Measurements from ENCODE around the gene NOP9.

NOP9 gene

GRCh38 chr14:24281636-24282035, 18.0 kb upstream of the NOP9 start:
- no peak for DNase-seq
- Histone ChIP-seq H3K9me3 (ENCODE audit: severe bottlenecking) (no peaks in the 10 kb centered on the region), H3K27ac (no peak overlapping the region), H3K4me3 (ENCODE audit: low read depth, low read length) (no peak overlapping the region), H3K36me3 (no peaks in the 10 kb centered on the region), H3K27me3 (ENCODE audit: insufficient read depth, low read depth, severe bottlenecking) (no peaks in the 10 kb centered on the region)
- no peak for TF ChIP-seq CTCF (IDR thresholded peaks at IDR 0.05; ENCODE audit: low read depth, low read length)

GRCh38 chr14:24282736-24283135, 16.9 kb upstream of the NOP9 start:
- Histone ChIP-seq H3K4me3 (ENCODE audit: low read depth, low read length) (no peak overlapping the region), H3K36me3 (no peaks in the 10 kb centered on the region), H3K27ac (no peak overlapping the region), H3K27me3 (ENCODE audit: insufficient read depth, low read depth, severe bottlenecking) (no peaks in the 10 kb centered on the region), H3K9me3 (ENCODE audit: severe bottlenecking) (no peaks in the 10 kb centered on the region)
- no peak for DNase-seq
- TF ChIP-seq CTCF (IDR thresholded peaks at IDR 0.05; ENCODE audit: low read depth, low read length), result no peak

- TF ChIP-seq CTCF (IDR thresholded peaks at IDR 0.05; ENCODE audit: low read depth, low read length), result no peak
- Histone ChIP-seq H3K9me3 (ENCODE audit: severe bottlenecking) (no peaks in the 10 kb centered on the region), H3K27ac (peak overlapping the region; percentile 43; the same call in 1 of the 2 replicates)
Observed at GRCh38 chr14:24283796-24284460, 15.7 kb upstream of the NOP9 start.

GRCh38 chr14:24284501-24285035, 15.1 kb upstream of the NOP9 start:
- no peak for DNase-seq
- no peak for TF ChIP-seq CTCF (IDR thresholded peaks at IDR 0.05; ENCODE audit: low read depth, low read length)
- Histone ChIP-seq H3K4me3 (ENCODE audit: low read depth, low read length) (no peak overlapping the region), H3K9me3 (ENCODE audit: severe bottlenecking) (no peaks in the 10 kb centered on the region), H3K36me3 (peaks cover 3% of the 10 kb centered on the region; the same call in 1 of the 2 replicates), H3K27me3 (ENCODE audit: insufficient read depth, low read depth, severe bottlenecking) (no peaks in the 10 kb centered on the region), H3K27ac (no peak overlapping the region)

More at GRCh38 chr14:24283796-24284460, 15.7 kb upstream of the NOP9 start:
- Histone ChIP-seq H3K4me3 (ENCODE audit: low read depth, low read length) (no peak overlapping the region), H3K36me3 (no peaks in the 10 kb centered on the region), H3K27me3 (ENCODE audit: insufficient read depth, low read depth, severe bottlenecking) (no peaks in the 10 kb centered on the region)
- peak; percentile 36 for DNase-seq

DNA sequence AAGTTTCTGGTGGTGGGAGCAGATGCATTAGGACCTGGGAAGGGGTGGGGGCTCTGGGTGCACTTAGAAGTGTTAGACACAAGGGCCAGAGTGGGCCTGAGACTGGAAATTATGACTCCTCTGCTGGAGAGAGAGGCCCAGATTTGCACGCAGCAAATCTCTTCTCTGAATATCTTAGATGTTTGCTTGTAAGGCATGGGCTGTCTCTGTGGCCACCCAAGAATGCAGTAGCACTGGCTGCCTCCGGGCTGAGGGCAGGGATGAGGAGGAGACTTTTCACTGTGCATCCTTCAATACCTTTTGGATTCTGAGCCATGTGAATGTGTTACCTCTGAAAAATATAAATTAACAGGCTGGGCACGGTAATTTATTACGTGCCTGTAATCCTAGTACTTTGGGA, 14.3 kb upstream of the NOP9 start:
- H3K27ac ChIP-seq, result no peak overlapping the region
- H3K27me3 ChIP-seq (ENCODE audit: insufficient read depth, low read depth, severe bottlenecking), result no peaks in the 10 kb centered on the region
- no peak for TF ChIP-seq CTCF (IDR thresholded peaks at IDR 0.05; ENCODE audit: low read depth, low read length)
- H3K36me3 ChIP-seq, result peaks cover 3% of the 10 kb centered on the region; the same call in 1 of the 2 replicates
- H3K4me3 ChIP-seq (ENCODE audit: low read depth, low read length), result no peak overlapping the region
- no peak for DNase-seq
- H3K9me3 ChIP-seq (ENCODE audit: severe bottlenecking), result no peaks in the 10 kb centered on the region
